IMR-90 (cell line): Measurements from ENCODE around the gene LIMK2.

Source experiments
- BHLHE40 ChIP-seq: fragments of 150-350 bp; IDR thresholded peaks from 2 replicates; pipeline ENCODE4 v1.6.1; 2016; ENCODE audit warnings: mild to moderate bottlenecking, low read depth, low read length
- CEBPB ChIP-seq: IDR thresholded peaks from 2 replicates; pipeline ENCODE4 v1.6.1; 2012; ENCODE audit warnings: low read depth, low read length, improper control_type of control experiment
- FOS ChIP-seq: fragments of 150-350 bp; IDR thresholded peaks from 2 replicates; pipeline ENCODE4 v1.6.1; 2016; ENCODE audit warnings: low read depth, low read length
- MAFK ChIP-seq: IDR thresholded peaks from 2 replicates; pipeline ENCODE4 v1.6.1; 2012; ENCODE audit warnings: low read depth, low read length, improper control_type of control experiment
- MAZ ChIP-seq: IDR thresholded peaks from 2 replicates; pipeline ENCODE4 v1.6.1; 2012; ENCODE audit warnings: low read depth, mild to moderate bottlenecking, low read length, improper control_type of control experiment, moderate library complexity, borderline replicate concordance
- POLR2A ChIP-seq: IDR thresholded peaks from 2 replicates; pipeline ENCODE4 v1.6.1; 2012; ENCODE audit warnings: mild to moderate bottlenecking, low read depth, low read length
- RAD21 ChIP-seq: IDR thresholded peaks from 2 replicates; pipeline ENCODE4 v1.6.1; 2012; ENCODE audit warnings: low read length, improper control_type of control experiment
- RFX5 ChIP-seq: IDR thresholded peaks from 2 replicates; pipeline ENCODE4 v1.8.0; 2012; ENCODE audit warnings: low read depth, mild to moderate bottlenecking, low read length, moderate library complexity
- TF ChIP-seq, protein P1 (sequence below): conservative IDR thresholded peaks from 2 replicates; pipeline ENCODE4 v1.5.1; 2012; ENCODE audit warnings: mild to moderate bottlenecking, low read depth, low read length, improper control_type of control experiment
- TF ChIP-seq, protein P2 (sequence below): fragments of 150-350 bp; IDR thresholded peaks from 2 replicates; pipeline ENCODE4 v1.6.1; 2016; ENCODE audit warnings: low read depth, mild to moderate bottlenecking, low read length, moderate library complexity, borderline replicate concordance
- TF ChIP-seq, protein P3 (sequence below): fragments of 150-350 bp; IDR thresholded peaks from 2 replicates; pipeline ENCODE4 v1.6.1; 2017; ENCODE audit warnings: mild to moderate bottlenecking, antibody characterized with exemption, low read length, low read depth

DNA sequence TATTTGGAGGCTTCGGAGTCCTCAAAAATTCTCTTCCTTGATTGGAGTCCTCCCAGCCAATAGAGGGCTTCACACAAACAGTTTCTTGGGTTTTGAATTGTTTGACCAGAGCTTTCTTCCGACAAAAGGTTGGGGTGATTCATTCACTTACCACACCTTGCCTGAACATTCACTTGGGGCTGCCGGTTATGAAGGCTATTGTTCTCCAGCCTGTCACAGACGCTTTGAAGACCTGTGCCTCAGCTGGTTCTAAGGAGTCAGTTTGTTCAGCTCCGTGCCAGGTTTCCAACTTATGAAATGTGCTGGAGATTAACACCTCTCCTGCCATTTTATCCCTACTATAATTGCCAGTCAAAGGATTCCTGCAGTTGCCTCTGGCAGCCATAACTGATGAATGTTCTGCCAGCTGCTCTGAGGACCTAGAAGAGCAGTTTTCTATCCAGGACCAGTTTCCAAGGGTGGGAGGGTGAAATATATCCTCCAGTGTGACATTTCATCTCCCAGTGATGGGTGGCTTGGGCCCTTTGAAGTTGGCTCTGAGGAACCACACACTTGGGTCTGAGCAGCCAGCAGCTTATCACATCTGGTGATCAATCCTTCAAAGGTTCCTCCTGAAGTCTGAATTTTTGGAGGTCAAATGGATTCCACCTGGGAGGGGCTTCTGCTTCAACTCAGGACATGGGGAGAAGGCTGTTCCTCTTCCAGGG, 31.4 kb downstream of the LIMK2 start:
- TF ChIP-seq, protein P1, sequence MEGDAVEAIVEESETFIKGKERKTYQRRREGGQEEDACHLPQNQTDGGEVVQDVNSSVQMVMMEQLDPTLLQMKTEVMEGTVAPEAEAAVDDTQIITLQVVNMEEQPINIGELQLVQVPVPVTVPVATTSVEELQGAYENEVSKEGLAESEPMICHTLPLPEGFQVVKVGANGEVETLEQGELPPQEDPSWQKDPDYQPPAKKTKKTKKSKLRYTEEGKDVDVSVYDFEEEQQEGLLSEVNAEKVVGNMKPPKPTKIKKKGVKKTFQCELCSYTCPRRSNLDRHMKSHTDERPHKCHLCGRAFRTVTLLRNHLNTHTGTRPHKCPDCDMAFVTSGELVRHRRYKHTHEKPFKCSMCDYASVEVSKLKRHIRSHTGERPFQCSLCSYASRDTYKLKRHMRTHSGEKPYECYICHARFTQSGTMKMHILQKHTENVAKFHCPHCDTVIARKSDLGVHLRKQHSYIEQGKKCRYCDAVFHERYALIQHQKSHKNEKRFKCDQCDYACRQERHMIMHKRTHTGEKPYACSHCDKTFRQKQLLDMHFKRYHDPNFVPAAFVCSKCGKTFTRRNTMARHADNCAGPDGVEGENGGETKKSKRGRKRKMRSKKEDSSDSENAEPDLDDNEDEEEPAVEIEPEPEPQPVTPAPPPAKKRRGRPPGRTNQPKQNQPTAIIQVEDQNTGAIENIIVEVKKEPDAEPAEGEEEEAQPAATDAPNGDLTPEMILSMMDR: no peak
- no peak for TF ChIP-seq POLR2A
- no peak for TF ChIP-seq RAD21
- no peak for TF ChIP-seq BHLHE40
- TF ChIP-seq FOS: no peak
- TF ChIP-seq MAZ: no peak
- no peak for TF ChIP-seq RFX5
- TF ChIP-seq, protein P2, sequence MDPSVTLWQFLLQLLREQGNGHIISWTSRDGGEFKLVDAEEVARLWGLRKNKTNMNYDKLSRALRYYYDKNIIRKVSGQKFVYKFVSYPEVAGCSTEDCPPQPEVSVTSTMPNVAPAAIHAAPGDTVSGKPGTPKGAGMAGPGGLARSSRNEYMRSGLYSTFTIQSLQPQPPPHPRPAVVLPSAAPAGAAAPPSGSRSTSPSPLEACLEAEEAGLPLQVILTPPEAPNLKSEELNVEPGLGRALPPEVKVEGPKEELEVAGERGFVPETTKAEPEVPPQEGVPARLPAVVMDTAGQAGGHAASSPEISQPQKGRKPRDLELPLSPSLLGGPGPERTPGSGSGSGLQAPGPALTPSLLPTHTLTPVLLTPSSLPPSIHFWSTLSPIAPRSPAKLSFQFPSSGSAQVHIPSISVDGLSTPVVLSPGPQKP: no peak
- no peak for TF ChIP-seq MAFK
- no peak for TF ChIP-seq CEBPB
- TF ChIP-seq, protein P3, sequence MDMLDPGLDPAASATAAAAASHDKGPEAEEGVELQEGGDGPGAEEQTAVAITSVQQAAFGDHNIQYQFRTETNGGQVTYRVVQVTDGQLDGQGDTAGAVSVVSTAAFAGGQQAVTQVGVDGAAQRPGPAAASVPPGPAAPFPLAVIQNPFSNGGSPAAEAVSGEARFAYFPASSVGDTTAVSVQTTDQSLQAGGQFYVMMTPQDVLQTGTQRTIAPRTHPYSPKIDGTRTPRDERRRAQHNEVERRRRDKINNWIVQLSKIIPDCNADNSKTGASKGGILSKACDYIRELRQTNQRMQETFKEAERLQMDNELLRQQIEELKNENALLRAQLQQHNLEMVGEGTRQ: no peak
